Endothelial cell of umbilical vein (primary cell): ENCODE data around the gene SYTL3. TPM values are rescaled to one million over a fixed set of nuclear protein-coding genes. Genes with fewer than 3 reads are reported as not detected.

ENCODE experiments used
- BruUV-seq: library from RNA; stranded (reverse); fragments of 400-500 nt; replicated peaks from 2 replicates; lab custom pipeline; 2021; lab: Mats Ljungman, UMichigan
- CTCF ChIA-PET: fragments of 300-600, 350-600 bp; sonication (Branson Sonifier 250); formaldehyde crosslinking; loops from one replicate; lab custom pipeline; 2021; ENCODE audit warnings: antibody characterized with exemption, inconsistent platforms; lab: Charles Lee
- POLR2A ChIA-PET: fragments of 300-600, 350-600 bp; sonication (Branson Sonifier 250); formaldehyde crosslinking; loops from one replicate; lab custom pipeline; 2021; ENCODE audit warnings: antibody characterized with exemption, inconsistent platforms; lab: Charles Lee
- DNase-seq: peaks from one replicate; pipeline ENCODE4 v3.0.0-alpha.2; 2011; ENCODE audit warnings: low read depth, low spot score
- FAIRE-seq: peaks from 2 replicates; lab custom pipeline; 2011; peaks lifted over from hg19 to GRCh38; lab: Jason Lieb, UNC
- H2AFZ ChIP-seq: 2 replicates; pipeline ENCODE4 v1.6.0; 2012; ENCODE audit warnings: low read depth, low read length, control low read depth, inconsistent platforms
- H3K27ac ChIP-seq: 2 replicates; pipeline ENCODE4 v1.5.1; 2011; ENCODE audit warnings: low read depth, mild to moderate bottlenecking, control low read depth, low read length, moderate library complexity; ENCODE audit not compliant: insufficient read depth
- H3K27me3 ChIP-seq, 2 experiments: 2 replicates each; pipeline versions ENCODE4 v1.6.0 to v1.6.1; 2011; ENCODE audit warnings: low read length in 2 of 2, mixed read lengths in 1 of 2; ENCODE audit not compliant: control insufficient read depth in 2 of 2, insufficient read depth in 2 of 2
- H3K36me3 ChIP-seq, 2 experiments: 2 replicates in 1 of 2; 3 replicates in 1 of 2; pipeline ENCODE4 v1.5.1; 2011; ENCODE audit warnings: low read length in 2 of 2, mild to moderate bottlenecking in 1 of 2, moderate library complexity in 1 of 2; ENCODE audit not compliant: control insufficient read depth in 2 of 2, insufficient read depth in 2 of 2; ENCODE audit errors: extremely low read depth in 1 of 2
- H3K4me1 ChIP-seq: 3 replicates; pipeline ENCODE4 v1.5.1; 2011; ENCODE audit warnings: mild to moderate bottlenecking, low read length; ENCODE audit not compliant: control insufficient read depth, insufficient read depth; ENCODE audit errors: extremely low read depth
- H3K4me2 ChIP-seq: 2 replicates; pipeline ENCODE4 v1.6.1; 2011; ENCODE audit warnings: low read length, control low read depth, mixed read lengths; ENCODE audit not compliant: insufficient read depth
- H3K4me3 ChIP-seq, 3 experiments: fragments of 200-600 bp in 1 of 3; sonication (generic), shearing (Covaris generic) in 1 of 3; replicated peaks in 1 of 3; 2 replicates each; pipeline ENCODE4 v1.5.1; 2011 to 2016; ENCODE audit warnings: control low read depth in 3 of 3, low read length in 3 of 3, mild to moderate bottlenecking in 2 of 3, inconsistent platforms in 1 of 3, low read depth in 1 of 3, moderate library complexity in 1 of 3; ENCODE audit not compliant: insufficient read depth in 1 of 3
- H3K79me2 ChIP-seq: 2 replicates; pipeline ENCODE4 v1.6.0; 2012; ENCODE audit warnings: low read length, inconsistent platforms; ENCODE audit not compliant: control insufficient read depth, insufficient read depth
- H3K9ac ChIP-seq: replicated peaks from 2 replicates; pipeline ENCODE3; 2011; ENCODE audit warnings: low read length, control low read depth; ENCODE audit not compliant: insufficient read depth; ENCODE audit errors: extremely low read depth
- H3K9me1 ChIP-seq: replicated peaks from 3 replicates; pipeline ENCODE4 v1.6.0; 2011; ENCODE audit warnings: mild to moderate bottlenecking, low read length; ENCODE audit not compliant: control insufficient read depth, insufficient read depth; ENCODE audit errors: extremely low read depth
- H3K9me3 ChIP-seq: replicated peaks from 2 replicates; pipeline ENCODE4 v1.5.1; 2012; ENCODE audit warnings: low read length, inconsistent platforms; ENCODE audit not compliant: control insufficient read depth, insufficient read depth
- H4K20me1 ChIP-seq: replicated peaks from 2 replicates; pipeline ENCODE3; 2011; ENCODE audit warnings: mild to moderate bottlenecking, low read length; ENCODE audit not compliant: control insufficient read depth, insufficient read depth; ENCODE audit errors: extremely low read depth
- CTCF ChIP-seq, 2 donors: IDR thresholded peaks; 1 replicate in 1 of 2; 2 replicates in 1 of 2; pipeline ENCODE4 v1.5.1; 2011; ENCODE audit warnings: low read length in 2 of 2, mild to moderate bottlenecking in 2 of 2, moderate library complexity in 2 of 2, control low read depth in 1 of 2, inconsistent platforms in 1 of 2, low read depth in 1 of 2; ENCODE audit not compliant: insufficient read depth in 1 of 2; ENCODE audit errors: extremely low read depth in 1 of 2
- EZH2 ChIP-seq: IDR thresholded peaks from 2 replicates; pipeline ENCODE4 v1.6.1; 2012; ENCODE audit warnings: borderline replicate concordance, low read depth, mild to moderate bottlenecking, moderate library complexity, low read length, inconsistent platforms; ENCODE audit not compliant: severe bottlenecking
- FOS ChIP-seq: IDR thresholded peaks from 2 replicates; pipeline ENCODE4 v1.6.1; 2011; ENCODE audit warnings: mild to moderate bottlenecking, low read length, moderate library complexity, borderline replicate concordance; ENCODE audit not compliant: insufficient read depth
- GATA2 ChIP-seq: IDR thresholded peaks from 2 replicates; pipeline ENCODE4 v1.7.0; 2011; ENCODE audit warnings: low read depth, mild to moderate bottlenecking, moderate library complexity, mixed read lengths, low read length; ENCODE audit not compliant: insufficient read length, insufficient read depth
- JUN ChIP-seq: IDR thresholded peaks from 2 replicates; pipeline ENCODE4 v1.6.1; 2011; ENCODE audit warnings: borderline replicate concordance, low read depth; ENCODE audit not compliant: insufficient read length, insufficient read depth
- MAX ChIP-seq: IDR thresholded peaks from 2 replicates; pipeline ENCODE4 v1.6.1; 2011; ENCODE audit not compliant: insufficient read depth, insufficient read length
- MYC ChIP-seq: IDR thresholded peaks from one replicate; pipeline ENCODE4 v1.6.1; 2011; ENCODE audit warnings: mild to moderate bottlenecking, low read depth, low read length
- POLR2A ChIP-seq: IDR thresholded peaks from 2 replicates; pipeline ENCODE4 v1.6.1; 2012; ENCODE audit warnings: low read depth, mild to moderate bottlenecking, control low read depth, low read length
- POLR2AphosphoS5 ChIP-seq: IDR thresholded peaks from 2 replicates; pipeline ENCODE4 v1.6.1; 2012; ENCODE audit warnings: low read depth, mild to moderate bottlenecking, control low read depth, low read length, moderate library complexity; ENCODE audit not compliant: insufficient read depth
- dilution Hi-C: fragments of 300-500 bp; cut with MboI; formaldehyde crosslinking; loops from one replicate; pipeline ENCODE4 v1.15.0; 2019; ENCODE audit warnings: low sequenced_read_pairs; ENCODE audit not compliant: extremely low pct_ligation_motif_present
- intact Hi-C: fragments of 100-400 bp; cut with micrococcal nuclease; formaldehyde crosslinking; loops from one replicate; pipeline ENCODE4 v1.10.0; 2022
- polyA plus RNA-seq, 4 experiments: library from polyadenylated mRNA; depleted of rRNA in 3 of 4; stranded (reverse) in 3 of 4; unstranded in 1 of 4; fragments of >200 nt; gene quantifications; 2 replicates each; pipeline versions ENCODE4 v1.2.1 to v1.2.3, GENCODE V29; 2011 to 2012; ENCODE audit warnings: missing spikeins in 1 of 4
- total RNA-seq: library from RNA; stranded (reverse); gene quantifications from 2 replicates; pipeline ENCODE4 v1.2.3, GENCODE V29; 2021

Gene SYTL3
- total and polyA plus RNA-seq, 2 donors (not counting 3 experiments of a cell fraction or from before 2014, with no cell fraction given) = 0.59 to 0.77 TPM

- H3K27me3 ChIP-seq = no peaks in the 10 kb centered on the region
- CTCF ChIA-PET = no interaction called here
- no peaks in the 10 kb centered on the region for H3K9me1 ChIP-seq
- DNase-seq = no peak
- no peaks in the 10 kb centered on the region for H3K36me3 ChIP-seq
- no peaks in the 10 kb centered on the region for H4K20me1 ChIP-seq
- no peaks in the 10 kb centered on the region for H3K9me3 ChIP-seq
- no peak overlapping the region for H2AFZ ChIP-seq
- no peaks in the 10 kb centered on the region for H3K79me2 ChIP-seq
- POLR2A ChIA-PET = no interaction called here
- no peaks in the 10 kb centered on the region for H3K4me1 ChIP-seq
- H3K4me2 ChIP-seq = no peak overlapping the region
- TF ChIP-seq EZH2 (no peak), JUN (no peak), GATA2 (no peak), MAX (no peak), FOS (no peak), POLR2AphosphoS5 (no peak), MYC (no peak), POLR2A (no peak), CTCF (IDR thresholded peaks at IDR 0.05; ENCODE audit: extremely low read depth in 1 of 2, insufficient read depth in 1 of 2, low read depth in 1 of 2, low read length in 2 of 2) (no peak)
- H3K4me3 ChIP-seq = no peak overlapping the region
- no peak for FAIRE-seq
- H3K27ac ChIP-seq = no peak overlapping the region
- dilution Hi-C loops (no loop called here), intact Hi-C loops (no loop called here)
- no TSS peak for BruUV-seq
- H3K9ac ChIP-seq = no peak overlapping the region
These were observed 107.3 kb downstream of the SYTL3 start for GRCh38 chr6:158756977-158757752.
